IMR-90 (cell line): ENCODE results near the gene MCM3AP. TPM values are rescaled to one million over a fixed set of nuclear protein-coding genes. Genes with fewer than 3 reads are reported as not detected.

Source experiments
- ATAC-seq: fragments of 200-7000 bp; cut with Tn5 transposase; 2 replicates; pipeline ENCODE4 v1.9.1; 2020; ENCODE audit warnings: low read depth, mild to moderate bottlenecking, moderate library complexity
- BruUV-seq: library from RNA; stranded (reverse); fragments of 400-500 nt; replicated peaks from 2 replicates; lab custom pipeline; 2021; lab: Mats Ljungman, UMichigan
- CTCF ChIA-PET: fragments of 300-600 bp; formaldehyde crosslinking; extraction: SDS; loops from one replicate; lab custom pipeline; 2021; ENCODE audit warnings: antibody characterized with exemption; lab: Yijun Ruan, JAX
- POLR2A ChIA-PET: fragments of 300-600 bp; sonication (Branson Sonifier 250); formaldehyde crosslinking; loops from one replicate; lab custom pipeline; 2022; ENCODE audit warnings: antibody characterized with exemption; ENCODE audit not compliant: unreplicated experiment; lab: Charles Lee
- DNase-seq: peaks from one replicate; pipeline ENCODE4 v3.0.0; 2013
- H2AFZ ChIP-seq: replicated peaks from 2 replicates; pipeline ENCODE3; 2013; ENCODE audit warnings: low read length, mild to moderate bottlenecking; ENCODE audit not compliant: poor library complexity
- H2AK5ac ChIP-seq: 2 replicates; pipeline ENCODE4 v1.6.1; 2013; ENCODE audit warnings: low read depth, low read length, inconsistent platforms
- H2AK9ac ChIP-seq: replicated peaks from 2 replicates; pipeline ENCODE3; 2013; ENCODE audit warnings: mild to moderate bottlenecking, low read depth, low read length, moderate library complexity; ENCODE audit not compliant: poor library complexity
- H2BK120ac ChIP-seq: 2 replicates; pipeline ENCODE4 v1.6.1; 2013; ENCODE audit warnings: low read depth, low read length, inconsistent platforms
- H2BK15ac ChIP-seq: 3 replicates; pipeline ENCODE4 v1.6.1; 2013; ENCODE audit warnings: low read depth, low read length, inconsistent platforms
- H2BK20ac ChIP-seq: 2 replicates; pipeline ENCODE4 v1.6.1; 2013; ENCODE audit warnings: low read depth, mild to moderate bottlenecking, inconsistent platforms, low read length, moderate library complexity
- H2BK5ac ChIP-seq: 2 replicates; pipeline ENCODE4 v1.6.1; 2013; ENCODE audit warnings: mild to moderate bottlenecking, low read depth, low read length, inconsistent platforms; ENCODE audit not compliant: poor library complexity, severe bottlenecking
- H3K14ac ChIP-seq: replicated peaks from 2 replicates; pipeline ENCODE4 v1.6.1; 2013; ENCODE audit warnings: low read depth, low read length, inconsistent platforms
- H3K18ac ChIP-seq: 2 replicates; pipeline ENCODE4 v1.6.1; 2013; ENCODE audit warnings: low read depth, low read length, control low read depth
- H3K23ac ChIP-seq: 2 replicates; pipeline ENCODE4 v1.6.1; 2013; ENCODE audit warnings: low read depth, low read length, inconsistent platforms
- H3K27ac ChIP-seq: 2 replicates; pipeline ENCODE4 v1.5.1; 2013; ENCODE audit warnings: mild to moderate bottlenecking, control low read depth, low read length; ENCODE audit not compliant: insufficient read depth
- H3K27me3 ChIP-seq: 2 replicates; pipeline ENCODE4 v1.6.1; 2013; ENCODE audit warnings: low read length; ENCODE audit not compliant: control insufficient read depth, insufficient read depth
- H3K36me3 ChIP-seq: 2 replicates; pipeline ENCODE4 v1.6.1; 2013; ENCODE audit warnings: low read length, mixed read lengths; ENCODE audit not compliant: control insufficient read depth, insufficient read depth
- H3K4ac ChIP-seq: 2 replicates; pipeline ENCODE4 v1.6.1; 2013; ENCODE audit warnings: low read depth, low read length, inconsistent platforms
- H3K4me1 ChIP-seq: 2 replicates; pipeline ENCODE4 v1.6.1; 2013; ENCODE audit warnings: low read length, mixed read lengths; ENCODE audit not compliant: control insufficient read depth, insufficient read depth
- H3K4me2 ChIP-seq: 2 replicates; pipeline ENCODE4 v1.6.1; 2013; ENCODE audit warnings: low read depth, mild to moderate bottlenecking, control low read depth, low read length, moderate library complexity
- H3K4me3 ChIP-seq: 2 replicates; pipeline ENCODE4 v1.5.1; 2013; ENCODE audit warnings: low read depth, mild to moderate bottlenecking, control low read depth, low read length, moderate library complexity; ENCODE audit not compliant: insufficient read depth
- H3K56ac ChIP-seq: 2 replicates; pipeline ENCODE4 v1.6.1; 2013; ENCODE audit warnings: low read length, inconsistent platforms; ENCODE audit not compliant: insufficient read depth; ENCODE audit errors: extremely low read depth
- H3K79me1 ChIP-seq, 2 experiments: 2 replicates each; pipeline ENCODE4 v1.6.1; 2013; ENCODE audit warnings: low read length in 2 of 2, inconsistent platforms in 1 of 2, low read depth in 1 of 2
- H3K9ac ChIP-seq: 2 replicates; pipeline ENCODE4 v1.6.1; 2013; ENCODE audit warnings: low read depth, low read length, control low read depth
- H3K9me1 ChIP-seq: 2 replicates; pipeline ENCODE4 v1.6.1; 2013; ENCODE audit warnings: low read length, inconsistent platforms; ENCODE audit not compliant: insufficient read depth
- H3K9me3 ChIP-seq: 2 replicates; pipeline ENCODE4 v1.6.1; 2013; ENCODE audit warnings: low read length; ENCODE audit not compliant: control insufficient read depth, insufficient read depth
- H4K20me1 ChIP-seq: 2 replicates; pipeline ENCODE4 v1.6.1; 2013; ENCODE audit warnings: low read length, inconsistent platforms; ENCODE audit not compliant: insufficient read depth
- H4K5ac ChIP-seq: 2 replicates; pipeline ENCODE4 v1.6.1; 2013; ENCODE audit warnings: mild to moderate bottlenecking, low read depth, low read length, control low read depth
- H4K8ac ChIP-seq, 2 experiments: 2 replicates each; pipeline ENCODE4 v1.6.1; 2013; ENCODE audit warnings: low read depth in 2 of 2, low read length in 2 of 2, control low read depth in 1 of 2, inconsistent platforms in 1 of 2
- H4K91ac ChIP-seq: 2 replicates; pipeline ENCODE4 v1.6.1; 2013; ENCODE audit warnings: low read depth, low read length, inconsistent platforms; ENCODE audit not compliant: insufficient read depth
- CEBPB ChIP-seq: IDR thresholded peaks from 2 replicates; pipeline ENCODE4 v1.6.1; 2012; ENCODE audit warnings: low read depth, low read length, improper control_type of control experiment
- CHD1 ChIP-seq: IDR thresholded peaks from 2 replicates; pipeline ENCODE4 v1.6.1; 2012; ENCODE audit warnings: low read depth, low read length, improper control_type of control experiment
- ELK1 ChIP-seq: fragments of 150-350 bp; IDR thresholded peaks from 2 replicates; pipeline ENCODE4 v1.6.1; 2016; ENCODE audit warnings: low read depth, mild to moderate bottlenecking, low read length, moderate library complexity, borderline replicate concordance
- FOS ChIP-seq: fragments of 150-350 bp; IDR thresholded peaks from 2 replicates; pipeline ENCODE4 v1.6.1; 2016; ENCODE audit warnings: low read depth, low read length
- MAFK ChIP-seq: IDR thresholded peaks from 2 replicates; pipeline ENCODE4 v1.6.1; 2012; ENCODE audit warnings: low read depth, low read length, improper control_type of control experiment
- MAZ ChIP-seq: IDR thresholded peaks from 2 replicates; pipeline ENCODE4 v1.6.1; 2012; ENCODE audit warnings: low read depth, mild to moderate bottlenecking, low read length, improper control_type of control experiment, moderate library complexity, borderline replicate concordance
- POLR2A ChIP-seq: IDR thresholded peaks from 2 replicates; pipeline ENCODE4 v1.6.1; 2012; ENCODE audit warnings: mild to moderate bottlenecking, low read depth, low read length
- RAD21 ChIP-seq: IDR thresholded peaks from 2 replicates; pipeline ENCODE4 v1.6.1; 2012; ENCODE audit warnings: low read length, improper control_type of control experiment
- RCOR1 ChIP-seq: IDR thresholded peaks from 2 replicates; pipeline ENCODE4 v1.6.1; 2012; ENCODE audit warnings: mild to moderate bottlenecking, low read length, improper control_type of control experiment; ENCODE audit not compliant: insufficient replicate concordance
- RFX5 ChIP-seq: IDR thresholded peaks from 2 replicates; pipeline ENCODE4 v1.8.0; 2012; ENCODE audit warnings: low read depth, mild to moderate bottlenecking, low read length, moderate library complexity
- SMC3 ChIP-seq: fragments of 150-350 bp; IDR thresholded peaks from 2 replicates; pipeline ENCODE4 v1.6.1; 2016; ENCODE audit warnings: low read depth, mild to moderate bottlenecking, antibody characterized with exemption, low read length, moderate library complexity
- USF2 ChIP-seq: fragments of 150-350 bp; IDR thresholded peaks from 2 replicates; pipeline ENCODE4 v1.6.1; 2017; ENCODE audit warnings: mild to moderate bottlenecking, antibody characterized with exemption, low read length, low read depth
- WGBS, 2 experiments: methylation state at CpG; one replicate each; pipeline versions ENCODE4 v1.1.5 to v1.1.7; 2013; ENCODE audit warnings: missing lambda C conversion rate in 2 of 2; ENCODE audit not compliant: insufficient read length in 1 of 2; ENCODE audit errors: extremely low coverage in 2 of 2; 5-methylcytosine and 5-hydroxymethylcytosine counted together
- dilution Hi-C: fragments of 300-500 bp; cut with HindIII; formaldehyde crosslinking; loops from one replicate; pipeline ENCODE4 v1.14.3; 2018; ENCODE audit warnings: low sequenced_read_pairs; ENCODE audit not compliant: unreplicated experiment
- in situ Hi-C: fragments of 300-500 bp; cut with MboI; formaldehyde crosslinking; loops from 3 replicates; pipeline ENCODE4 v1.14.3; 2019; ENCODE audit warnings: low sequenced_read_pairs, inconsistent platforms, mixed read lengths
- intact Hi-C: fragments of 100-400 bp; cut with micrococcal nuclease; formaldehyde crosslinking; loops from 2 replicates; pipeline ENCODE4 v1.10.0; 2022
- polyA plus RNA-seq, 3 experiments: library from polyadenylated mRNA; depleted of rRNA; stranded (reverse); fragments of >200 nt; gene quantifications; 2 replicates each; pipeline ENCODE4 v1.2.3, GENCODE V29; 2012; ENCODE audit warnings: low replicate concordance in 1 of 3
- total RNA-seq: library from RNA; depleted of rRNA; stranded (reverse); fragments of >200 nt; gene quantifications from 2 replicates; pipeline ENCODE4 v1.2.3, GENCODE V29; 2012

MCM3AP gene
- total and polyA plus RNA-seq, 2 of the 4 experiments (the other 2 are of a cell fraction) = 46.5 to 63.1 TPM

DNA sequence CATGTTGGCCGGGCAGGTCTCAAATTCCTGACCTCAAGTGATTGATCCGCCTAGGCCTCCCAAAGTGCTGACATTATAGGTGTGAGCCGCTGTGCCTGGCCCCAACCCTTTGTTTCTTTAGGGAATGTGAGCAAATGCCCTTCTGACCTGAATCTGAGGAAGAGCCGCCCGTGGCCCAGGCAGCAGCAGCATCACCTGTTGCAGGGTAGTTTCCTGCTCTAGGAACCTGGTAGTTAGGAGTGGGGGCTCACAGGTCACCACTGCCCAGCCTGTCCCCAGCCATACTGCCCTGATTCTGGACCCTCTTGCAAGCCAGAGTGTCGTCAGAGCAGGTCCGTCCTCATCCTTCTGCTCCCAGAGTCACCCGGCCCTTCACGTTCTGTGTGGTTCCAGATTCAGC lies 13.8 kb upstream of the MCM3AP start:
- Histone ChIP-seq H2BK15ac (no peak overlapping the region), H3K36me3 (peaks cover 3% of the 10 kb centered on the region; the same call in 1 of the 2 replicates), H4K8ac (no peak overlapping the region), H2AFZ (peak overlapping the region; percentile 58), H3K4ac (no peak overlapping the region), H4K20me1 (no peaks in the 10 kb centered on the region; the same call in 1 of the 2 replicates), H3K27ac (no peak overlapping the region), H3K27me3 (no peaks in the 10 kb centered on the region), H3K23ac (no peak overlapping the region), H2AK9ac (peak overlapping the region; percentile 50), H3K79me1 (0 out of 4 replicates have a peak, but pooled peaks cover 0 to 3% of the 10 kb centered on the region in 2 experiments), H3K9ac (no peak overlapping the region), H3K18ac (no peak overlapping the region), H3K4me3 (no peak overlapping the region), H4K91ac (no peak overlapping the region), H3K56ac (no peak overlapping the region), H2AK5ac (no peak overlapping the region), H3K4me1 (peaks cover 11% of the 10 kb centered on the region), H3K9me3 (no peaks in the 10 kb centered on the region), H3K14ac (no peak overlapping the region), H2BK120ac (no peak overlapping the region), H3K4me2 (no peak overlapping the region), H2BK20ac (no peak overlapping the region), H3K9me1 (no peaks in the 10 kb centered on the region; the same call in 1 of the 2 replicates), H4K5ac (no peak overlapping the region), H2BK5ac (no peak overlapping the region)
- ChIA-PET POLR2A (no interaction called here), CTCF (no interaction called here)
- in situ Hi-C loops (no loop called here), intact Hi-C loops (no loop called here), dilution Hi-C loops (no loop called here)
- no peak for TF ChIP-seq USF2
- TF ChIP-seq CHD1 = no peak
- TF ChIP-seq MAZ = no peak
- TF ChIP-seq ELK1 = no peak
- no peak for TF ChIP-seq FOS
- no peak for TF ChIP-seq RFX5
- TF ChIP-seq RCOR1 = no peak
- no peak for TF ChIP-seq RAD21
- TF ChIP-seq CEBPB = no peak
- no peak for TF ChIP-seq POLR2A
- no peak for TF ChIP-seq MAFK
- no peak for TF ChIP-seq SMC3
- WGBS, 2 experiments = 82% methylated on average over 3 of the region's 9 CpGs; no CpG with 5 or more reads in 1 of the 2 experiments
- BruUV-seq = no TSS peak
- no peak for DNase-seq
- ATAC-seq = no peak
